GM23248 (cell line): Measurements from ENCODE around the gene DCAKD. TPM values are rescaled to one million over a fixed set of nuclear protein-coding genes. Genes with fewer than 3 reads are reported as not detected.

Source experiments
- DNase-seq: peaks from one replicate; pipeline ENCODE4 v3.0.0-alpha.2; 2015
- H2AFZ ChIP-seq: fragments of 200-600 bp; sonication (generic); 2 replicates; pipeline ENCODE4 v1.6.1; 2016; ENCODE audit warnings: antibody characterized with exemption
- H3F3A ChIP-seq: fragments of 200-600 bp; sonication (generic); 2 replicates; pipeline ENCODE4 v1.6.1; 2016; ENCODE audit warnings: mild to moderate bottlenecking, antibody characterized with exemption, mixed run types; ENCODE audit not compliant: insufficient read depth
- H3K27ac ChIP-seq: fragments of 200-600 bp; sonication (generic); 2 replicates; pipeline ENCODE4 v1.5.1; 2016; ENCODE audit warnings: mild to moderate bottlenecking
- H3K27me3 ChIP-seq: fragments of 200-600 bp; sonication (generic); replicated peaks from 2 replicates; pipeline ENCODE4 v1.6.1; 2016; ENCODE audit warnings: mild to moderate bottlenecking; ENCODE audit not compliant: insufficient read depth
- H3K36me3 ChIP-seq: fragments of 200-600 bp; sonication (generic); 2 replicates; pipeline ENCODE4 v1.6.1; 2016; ENCODE audit warnings: low read depth, mild to moderate bottlenecking
- H3K4me1 ChIP-seq: fragments of 200-600 bp; sonication (generic); 2 replicates; pipeline ENCODE4 v1.6.1; 2016; ENCODE audit warnings: mild to moderate bottlenecking; ENCODE audit not compliant: insufficient read depth
- H3K4me2 ChIP-seq: fragments of 200-600 bp; sonication (generic); one replicate; pipeline ENCODE4 v1.6.1; 2016; ENCODE audit warnings: mild to moderate bottlenecking; ENCODE audit not compliant: unreplicated experiment
- H3K4me3 ChIP-seq: fragments of 200-600 bp; sonication (generic); 2 replicates; pipeline ENCODE4 v1.5.1; 2016; ENCODE audit warnings: mild to moderate bottlenecking
- H3K79me2 ChIP-seq: fragments of 200-600 bp; sonication (generic); 2 replicates; pipeline ENCODE4 v1.6.1; 2016; ENCODE audit warnings: mild to moderate bottlenecking; ENCODE audit not compliant: insufficient read depth
- H3K9ac ChIP-seq: fragments of 200-600 bp; sonication (generic); 2 replicates; pipeline ENCODE4 v1.6.1; 2016; ENCODE audit warnings: mild to moderate bottlenecking
- H3K9me2 ChIP-seq: fragments of 200-600 bp; sonication (generic); 2 replicates; pipeline ENCODE4 v1.6.1; 2016; ENCODE audit warnings: mixed run types, mild to moderate bottlenecking, moderate library complexity; ENCODE audit not compliant: insufficient read depth
- H3K9me3 ChIP-seq: fragments of 200-600 bp; sonication (generic); one replicate; pipeline ENCODE4 v1.6.1; 2017; ENCODE audit warnings: low read depth
- H4K20me1 ChIP-seq: fragments of 200-600 bp; sonication (generic); 2 replicates; pipeline ENCODE4 v1.6.0; 2016; ENCODE audit not compliant: insufficient read depth
- EZH2 ChIP-seq: fragments of 200-600 bp; sonication (generic); IDR thresholded peaks from 2 replicates; pipeline ENCODE4 v1.6.1; 2018; ENCODE audit warnings: antibody characterized with exemption, mild to moderate bottlenecking; ENCODE audit not compliant: insufficient read depth, poor library complexity, severe bottlenecking
- EZH2phosphoT487 ChIP-seq: fragments of 200-600 bp; sonication (generic); IDR thresholded peaks from 2 replicates; pipeline ENCODE4 v1.6.1; 2018; ENCODE audit warnings: antibody characterized with exemption, moderate library complexity, mild to moderate bottlenecking, low read depth; ENCODE audit not compliant: insufficient read depth
- WGBS, 2 experiments: methylation state at CpG; one replicate each; pipeline ENCODE4 v1.1.6; 2015 to 2017; ENCODE audit warnings: low lambda C conversion rate in 2 of 2, low coverage in 1 of 2; ENCODE audit errors: missing lambda C conversion rate in 2 of 2; 5-methylcytosine and 5-hydroxymethylcytosine counted together
- in situ Hi-C: fragments of 300-500 bp; cut with MboI; formaldehyde crosslinking; loops from 2 replicates; pipeline ENCODE4 v1.15.0; 2020
- polyA plus RNA-seq: library from polyadenylated mRNA; unstranded; fragments of >200 nt; fragmentation: Nextera tagmentation; extraction: Ambion mirVana; gene quantifications from 2 replicates; pipeline ENCODE4 v1.2.1, GENCODE V29; 2016
- total RNA-seq: library from RNA; depleted of rRNA; stranded (reverse); fragments of >200 nt; shearing (Covaris generic); gene quantifications from 2 replicates; pipeline ENCODE4 v1.2.3, GENCODE V29; 2014

The DCAKD gene
- total and polyA plus RNA-seq, 2 experiments from 2014 or later, result 24.8 to 45.8 TPM

DNA sequence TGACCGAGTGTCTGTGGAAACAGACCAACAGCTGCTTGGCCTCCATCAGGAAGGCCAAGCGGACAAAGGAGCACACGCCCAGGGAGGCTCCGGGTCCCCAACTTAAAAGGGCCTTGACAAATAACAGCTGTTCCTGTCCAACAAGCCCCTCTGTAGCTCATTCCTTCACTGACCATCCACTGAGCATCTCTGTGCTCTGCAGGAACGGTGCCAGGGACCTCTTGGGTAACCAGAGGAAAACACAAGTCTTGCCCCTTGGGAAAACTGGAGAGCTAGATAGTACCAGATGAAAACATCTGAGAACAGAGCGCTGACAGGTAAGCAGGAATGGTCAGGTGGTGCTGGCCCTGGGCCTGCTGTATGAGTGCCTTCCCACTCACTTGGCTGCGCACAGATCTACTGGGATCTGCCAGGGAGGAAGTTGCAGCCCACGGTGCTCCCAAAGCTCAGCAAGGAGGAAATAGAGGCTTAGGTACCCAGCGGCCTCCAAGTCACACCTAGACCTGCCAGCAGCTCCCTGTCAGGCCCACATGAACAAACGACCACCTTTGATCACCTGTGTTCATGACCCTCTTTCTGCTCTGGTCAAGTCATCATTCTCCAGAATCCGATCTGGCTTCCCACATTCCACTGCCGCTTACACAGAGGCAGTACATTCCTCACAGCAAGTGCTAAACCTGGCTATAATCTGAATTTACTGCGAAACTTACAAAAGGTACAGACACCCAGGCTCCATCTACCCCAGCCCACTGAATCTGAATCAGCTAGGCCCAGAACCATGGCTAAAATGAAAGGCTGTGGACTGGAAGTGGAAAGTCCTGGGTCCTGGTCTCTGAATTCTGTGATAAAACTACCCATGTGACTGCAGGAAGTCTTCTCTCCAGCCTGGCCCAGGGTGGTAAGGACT, 12.5 kb downstream of the DCAKD start:
- no peaks in the 10 kb centered on the region for H3K36me3 ChIP-seq
- no peak overlapping the region for H2AFZ ChIP-seq
- H3K4me1 ChIP-seq, result peaks cover 8% of the 10 kb centered on the region
- TF ChIP-seq EZH2, result no peak
- no peak for TF ChIP-seq EZH2phosphoT487
- in situ Hi-C loops, result loop anchor here (25.0 kb wide), 1 partner anchor 277 kb away; the partner anchor contains the start of gene ADAM11
- H3K79me2 ChIP-seq, result peaks cover 66% of the 10 kb centered on the region
- no peaks in the 10 kb centered on the region for H3K9me3 ChIP-seq
- no peaks in the 10 kb centered on the region for H3K9me2 ChIP-seq
- no peaks in the 10 kb centered on the region for H3K27me3 ChIP-seq
- 71 to 74% methylated on average over 13 of the region's 13 CpGs for WGBS, 2 experiments
- no peaks in the 10 kb centered on the region for H4K20me1 ChIP-seq
- H3K9ac ChIP-seq, result no peak overlapping the region
- no peak overlapping the region for H3K4me3 ChIP-seq
- no peaks in the 10 kb centered on the region for H3F3A ChIP-seq
- no peak overlapping the region for H3K27ac ChIP-seq
- H3K4me2 ChIP-seq, result no peak overlapping the region
- no peak for DNase-seq

DNA sequence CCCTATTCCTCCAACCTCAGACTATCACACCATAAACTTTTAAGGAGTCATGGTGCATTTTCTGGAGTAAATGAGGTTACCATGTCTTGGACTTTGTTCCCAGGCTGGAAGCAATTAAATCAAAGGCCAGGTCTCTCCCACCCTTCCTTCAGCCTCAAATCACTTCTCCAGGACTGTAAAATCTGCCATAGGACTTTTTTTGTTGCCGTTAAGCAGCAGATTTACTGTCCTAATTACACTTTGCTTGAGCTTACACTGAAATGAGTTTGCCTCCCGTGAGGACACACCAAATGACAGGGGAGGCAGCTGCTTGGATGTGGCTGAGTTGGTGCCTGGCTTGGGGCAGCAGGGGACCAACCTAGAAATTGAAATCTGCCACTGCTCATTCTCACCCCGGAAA, 14.7 kb downstream of the DCAKD start:
- in situ Hi-C loops, result loop anchor here (25.0 kb wide), 1 partner anchor 274 kb away; the partner anchor contains the start of gene ADAM11
- H3K9ac ChIP-seq, result no peak overlapping the region
- TF ChIP-seq EZH2phosphoT487, result no peak
- no peak for TF ChIP-seq EZH2

DNA sequence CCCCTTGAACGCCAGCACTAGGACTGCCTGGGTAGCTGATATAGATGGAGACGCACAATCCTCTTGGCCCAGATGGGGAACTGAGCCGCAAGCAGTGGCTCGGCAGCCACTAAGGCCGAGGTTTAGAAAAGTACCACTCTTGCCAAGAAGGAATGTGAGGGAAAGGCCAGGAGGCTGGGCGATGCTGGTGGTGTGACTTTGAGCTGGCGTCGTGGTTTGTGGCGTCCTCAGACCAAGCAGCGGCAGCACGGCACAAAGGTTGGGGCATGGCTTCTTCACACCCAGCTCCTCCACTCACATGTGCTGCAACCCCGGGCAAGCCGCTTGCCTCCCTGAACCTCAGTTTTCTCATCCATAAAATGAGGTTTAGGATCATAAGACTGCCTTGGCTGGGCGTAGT, 15.6 kb downstream of the DCAKD start:
- Histone ChIP-seq H3K27ac (no peak overlapping the region), H3K27me3 (no peaks in the 10 kb centered on the region), H3K9me3 (no peaks in the 10 kb centered on the region), H3K79me2 (peaks cover 35% of the 10 kb centered on the region), H2AFZ (no peak overlapping the region), H3K9me2 (no peaks in the 10 kb centered on the region), H3K4me2 (no peak overlapping the region), H3K4me3 (no peak overlapping the region), H3F3A (no peaks in the 10 kb centered on the region), H3K4me1 (no peaks in the 10 kb centered on the region), H3K9ac (no peak overlapping the region), H4K20me1 (no peaks in the 10 kb centered on the region), H3K36me3 (no peaks in the 10 kb centered on the region)
- 91 to 93% methylated on average over 14 of the region's 14 CpGs for WGBS, 2 experiments
- TF ChIP-seq EZH2phosphoT487, result no peak
- no peak for TF ChIP-seq EZH2
- no peak for DNase-seq
- in situ Hi-C loops, result loop anchor here (25.0 kb wide), 1 partner anchor 274 kb away; the partner anchor contains the start of gene ADAM11

More for the DNA sequence above, 14.7 kb downstream of the DCAKD start:
- H3K4me3 ChIP-seq, result no peak overlapping the region
- H3K27me3 ChIP-seq, result no peaks in the 10 kb centered on the region
- H3K9me3 ChIP-seq, result no peaks in the 10 kb centered on the region
- no peaks in the 10 kb centered on the region for H3K4me1 ChIP-seq
- DNase-seq, result no peak
- no peak overlapping the region for H3K27ac ChIP-seq
- peaks cover 43% of the 10 kb centered on the region for H3K79me2 ChIP-seq
- no peak overlapping the region for H2AFZ ChIP-seq
- H3K36me3 ChIP-seq, result no peaks in the 10 kb centered on the region
- no peak overlapping the region for H3K4me2 ChIP-seq
- H3K9me2 ChIP-seq, result no peaks in the 10 kb centered on the region
- 51% methylated on average over 3 of the region's 3 CpGs for WGBS, 2 experiments
- no peaks in the 10 kb centered on the region for H3F3A ChIP-seq
- no peaks in the 10 kb centered on the region for H4K20me1 ChIP-seq

DNA sequence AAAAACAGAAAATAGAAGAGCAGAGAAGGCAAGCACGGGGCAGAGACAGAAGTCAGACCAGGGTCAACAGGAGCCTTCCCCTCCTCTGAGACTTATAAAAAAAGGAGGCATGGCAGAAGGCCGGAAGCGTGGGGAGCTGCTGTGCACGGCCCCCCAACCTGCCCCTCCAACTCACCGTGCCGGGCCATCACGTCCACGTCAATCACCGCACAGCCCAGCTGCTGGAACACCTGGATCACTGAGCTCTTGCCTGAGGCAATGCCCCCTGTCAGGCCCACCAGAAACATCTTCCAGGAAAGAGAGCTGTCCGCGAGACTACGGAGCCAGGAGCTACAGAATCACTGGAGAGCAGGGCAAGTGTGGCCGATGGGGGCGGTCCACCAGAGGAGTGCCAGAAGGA, 16.8 kb downstream of the DCAKD start:
- WGBS, 2 experiments, result 91 to 94% methylated on average over 14 of the region's 14 CpGs
- DNase-seq, result no peak
- no peaks in the 10 kb centered on the region for H4K20me1 ChIP-seq
- no peaks in the 10 kb centered on the region for H3K4me1 ChIP-seq
- no peaks in the 10 kb centered on the region for H3K9me3 ChIP-seq
- H3K27me3 ChIP-seq, result no peaks in the 10 kb centered on the region
- H3K27ac ChIP-seq, result no peak overlapping the region
- H3K4me3 ChIP-seq, result no peak overlapping the region
- H3K79me2 ChIP-seq, result peaks cover 24% of the 10 kb centered on the region
- no peak overlapping the region for H2AFZ ChIP-seq
- H3K4me2 ChIP-seq, result no peak overlapping the region
- TF ChIP-seq EZH2 (no peak), EZH2phosphoT487 (no peak)
- no peaks in the 10 kb centered on the region for H3F3A ChIP-seq
- no peak overlapping the region for H3K9ac ChIP-seq
- H3K9me2 ChIP-seq, result no peaks in the 10 kb centered on the region
- H3K36me3 ChIP-seq, result no peaks in the 10 kb centered on the region
- in situ Hi-C loops, result loop anchor here (25.0 kb wide), 1 partner anchor 272 kb away; the partner anchor contains the start of gene ADAM11
